Panc1 (cell line): Measurements from ENCODE around the gene COLEC11. TPM values are rescaled to one million over a fixed set of nuclear protein-coding genes. Genes with fewer than 3 reads are reported as not detected.

ENCODE experiments used
- ATAC-seq: fragments of 200-7000 bp; cut with Tn5 transposase; 2 replicates; pipeline ENCODE4 v1.9.1; 2020; ENCODE audit warnings: mild to moderate bottlenecking, moderate library complexity
- BruUV-seq: library from RNA; stranded (reverse); fragments of 400-500 nt; replicated peaks from 2 replicates; lab custom pipeline; 2021; lab: Mats Ljungman, UMichigan
- CTCF ChIA-PET: fragments of 300-600 bp; sonication (Branson Sonifier 250); formaldehyde crosslinking; loops from one replicate; lab custom pipeline; 2022; ENCODE audit warnings: antibody characterized with exemption; lab: Charles Lee
- POLR2A ChIA-PET: fragments of 300-600 bp; sonication (Branson Sonifier 250); formaldehyde crosslinking; loops from one replicate; lab custom pipeline; 2022; ENCODE audit warnings: antibody characterized with exemption; lab: Charles Lee
- DNase-seq: peaks from one replicate; pipeline ENCODE4 v3.0.0-alpha.2; 2010; ENCODE audit warnings: low read depth, low spot score
- H3K27ac ChIP-seq: 2 replicates; pipeline ENCODE4 v1.5.1; 2011; ENCODE audit warnings: mild to moderate bottlenecking, low read length, inconsistent platforms
- H3K27me3 ChIP-seq: fragments of 200-500 bp; sonication (Bioruptor generic); 2 replicates; pipeline ENCODE4 v1.6.0; 2014; ENCODE audit warnings: low read length, inconsistent platforms; ENCODE audit not compliant: control insufficient read depth, insufficient read depth
- H3K36me3 ChIP-seq: fragments of 200-500 bp; sonication (Bioruptor generic); 2 replicates; pipeline ENCODE4 v1.5.1; 2014; ENCODE audit warnings: inconsistent platforms, mild to moderate bottlenecking, low read length, moderate library complexity; ENCODE audit not compliant: control insufficient read depth, insufficient read depth
- H3K4me1 ChIP-seq: 2 replicates; pipeline ENCODE4 v1.5.1; 2011; ENCODE audit warnings: inconsistent platforms, mild to moderate bottlenecking, low read length, moderate library complexity; ENCODE audit not compliant: control insufficient read depth, insufficient read depth
- H3K4me3 ChIP-seq, 2 experiments: 2 replicates each; pipeline ENCODE4 v1.5.1; 2011 to 2012; ENCODE audit warnings: low read depth in 2 of 2, low read length in 2 of 2, mild to moderate bottlenecking in 2 of 2, inconsistent platforms in 1 of 2, moderate library complexity in 1 of 2
- H3K9me3 ChIP-seq: fragments of 200-500 bp; sonication (Bioruptor generic); 2 replicates; pipeline ENCODE4 v1.5.1; 2014; ENCODE audit warnings: low read depth, mild to moderate bottlenecking, inconsistent platforms, low read length, moderate library complexity; ENCODE audit not compliant: control insufficient read depth, insufficient read depth
- CTCF ChIP-seq: fragments of 450-650 bp; IDR thresholded peaks from 2 replicates; pipeline ENCODE4 v1.5.1; 2017; ENCODE audit warnings: mild to moderate bottlenecking
- POLR2AphosphoS5 ChIP-seq: IDR thresholded peaks from 2 replicates; pipeline ENCODE4 v1.6.1; 2012; ENCODE audit warnings: mild to moderate bottlenecking, low read depth, low read length, moderate library complexity
- SIN3A ChIP-seq: IDR thresholded peaks from 2 replicates; pipeline ENCODE4 v1.6.1; 2012; ENCODE audit warnings: low read depth, mild to moderate bottlenecking, low read length, moderate library complexity, borderline replicate concordance; ENCODE audit not compliant: insufficient read depth
- TCF7L2 ChIP-seq: IDR thresholded peaks from 2 replicates; pipeline ENCODE4 v1.6.1; 2011; ENCODE audit warnings: mild to moderate bottlenecking, low read depth, low read length, inconsistent platforms
- in situ Hi-C: cut with HindIII; loops from 2 replicates; pipeline ENCODE4 v1.10.0; 2016; ENCODE audit warnings: low sequenced_read_pairs, low pct_unique_long_range_greater_than_20kb
- intact Hi-C: fragments of 100-400 bp; cut with micrococcal nuclease; formaldehyde crosslinking; loops from one replicate; pipeline ENCODE4 v1.10.0; 2022; ENCODE audit not compliant: unreplicated experiment
- total RNA-seq: library from RNA; stranded (reverse); gene quantifications from one replicate; pipeline ENCODE4 v1.2.1, GENCODE V29; 2021; ENCODE audit not compliant: unreplicated experiment
- TF ChIP-seq, protein P1 (sequence below), 2 experiments: IDR thresholded peaks; 2 replicates each; pipeline ENCODE4 v1.6.1; 2011 to 2012; ENCODE audit warnings: low read depth in 2 of 2, control low read depth in 1 of 2, low read length in 1 of 2, mild to moderate bottlenecking in 1 of 2, moderate library complexity in 1 of 2; ENCODE audit not compliant: insufficient read depth in 1 of 2

COLEC11 gene
- total RNA-seq, 1 experiment from 2014 or later, result 0.31 TPM

GRCh38 chr2:3644246-3644525, 49.3 kb downstream of the COLEC11 start:
- CTCF ChIA-PET, result no interaction called here
- no TSS peak for BruUV-seq

GRCh38 chr2:3644891-3645605, 50.1 kb downstream of the COLEC11 start:
- CTCF ChIA-PET, result no interaction called here

More at GRCh38 chr2:3644246-3644525, 49.3 kb downstream of the COLEC11 start:
- H3K4me1 ChIP-seq, result no peaks in the 10 kb centered on the region
- POLR2A ChIA-PET, result interaction anchor here (0.6 kb wide), 1 partner anchor 47 kb away, joined by 3 read pairs; no protein-coding TSS in a partner anchor
- no peaks in the 10 kb centered on the region for H3K36me3 ChIP-seq
- DNase-seq, result no peak
- no peaks in the 10 kb centered on the region for H3K27me3 ChIP-seq
- no peak overlapping the region for H3K4me3 ChIP-seq
- no peak for ATAC-seq
- in situ Hi-C loops, result no loop called here
- intact Hi-C loops, result no loop called here
- no peaks in the 10 kb centered on the region for H3K9me3 ChIP-seq
- TF ChIP-seq, protein P1, sequence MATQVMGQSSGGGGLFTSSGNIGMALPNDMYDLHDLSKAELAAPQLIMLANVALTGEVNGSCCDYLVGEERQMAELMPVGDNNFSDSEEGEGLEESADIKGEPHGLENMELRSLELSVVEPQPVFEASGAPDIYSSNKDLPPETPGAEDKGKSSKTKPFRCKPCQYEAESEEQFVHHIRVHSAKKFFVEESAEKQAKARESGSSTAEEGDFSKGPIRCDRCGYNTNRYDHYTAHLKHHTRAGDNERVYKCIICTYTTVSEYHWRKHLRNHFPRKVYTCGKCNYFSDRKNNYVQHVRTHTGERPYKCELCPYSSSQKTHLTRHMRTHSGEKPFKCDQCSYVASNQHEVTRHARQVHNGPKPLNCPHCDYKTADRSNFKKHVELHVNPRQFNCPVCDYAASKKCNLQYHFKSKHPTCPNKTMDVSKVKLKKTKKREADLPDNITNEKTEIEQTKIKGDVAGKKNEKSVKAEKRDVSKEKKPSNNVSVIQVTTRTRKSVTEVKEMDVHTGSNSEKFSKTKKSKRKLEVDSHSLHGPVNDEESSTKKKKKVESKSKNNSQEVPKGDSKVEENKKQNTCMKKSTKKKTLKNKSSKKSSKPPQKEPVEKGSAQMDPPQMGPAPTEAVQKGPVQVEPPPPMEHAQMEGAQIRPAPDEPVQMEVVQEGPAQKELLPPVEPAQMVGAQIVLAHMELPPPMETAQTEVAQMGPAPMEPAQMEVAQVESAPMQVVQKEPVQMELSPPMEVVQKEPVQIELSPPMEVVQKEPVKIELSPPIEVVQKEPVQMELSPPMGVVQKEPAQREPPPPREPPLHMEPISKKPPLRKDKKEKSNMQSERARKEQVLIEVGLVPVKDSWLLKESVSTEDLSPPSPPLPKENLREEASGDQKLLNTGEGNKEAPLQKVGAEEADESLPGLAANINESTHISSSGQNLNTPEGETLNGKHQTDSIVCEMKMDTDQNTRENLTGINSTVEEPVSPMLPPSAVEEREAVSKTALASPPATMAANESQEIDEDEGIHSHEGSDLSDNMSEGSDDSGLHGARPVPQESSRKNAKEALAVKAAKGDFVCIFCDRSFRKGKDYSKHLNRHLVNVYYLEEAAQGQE (IDR thresholded peaks at IDR 0.05; ENCODE audit: insufficient read depth in 1 of 2, low read depth in 2 of 2, low read length in 1 of 2), result no peak
- no peak for TF ChIP-seq POLR2AphosphoS5
- TF ChIP-seq SIN3A, result no peak
- H3K27ac ChIP-seq, result no peak overlapping the region

More at GRCh38 chr2:3644891-3645605, 50.1 kb downstream of the COLEC11 start:
- DNase-seq, result no peak
- no peaks in the 10 kb centered on the region for H3K9me3 ChIP-seq
- no peak overlapping the region for H3K4me3 ChIP-seq
- no peaks in the 10 kb centered on the region for H3K36me3 ChIP-seq
- in situ Hi-C loops (no loop called here), intact Hi-C loops (no loop called here)
- no peak for ATAC-seq
- BruUV-seq, result no TSS peak
- no peak for TF ChIP-seq SIN3A
- TF ChIP-seq TCF7L2, result no peak
- no peak for TF ChIP-seq CTCF
- TF ChIP-seq, protein P1 (IDR thresholded peaks at IDR 0.05; ENCODE audit: insufficient read depth in 1 of 2, low read depth in 2 of 2, low read length in 1 of 2), result no peak
- no peak for TF ChIP-seq POLR2AphosphoS5
- POLR2A ChIA-PET, result no interaction called here
- no peaks in the 10 kb centered on the region for H3K27me3 ChIP-seq
- no peak overlapping the region for H3K27ac ChIP-seq
- no peaks in the 10 kb centered on the region for H3K4me1 ChIP-seq
